Dermis blood vessel endothelial cell (primary cell): ENCODE data around the gene HES7. TPM values are rescaled to one million over a fixed set of nuclear protein-coding genes. Genes with fewer than 3 reads are reported as not detected.

ENCODE experiments used
- DNase-seq: peaks from one replicate; pipeline ENCODE4 v3.0.0; 2010
- total RNA-seq: library from RNA; depleted of rRNA; stranded (reverse); fragments of >200 nt; gene quantifications from 2 replicates; pipeline ENCODE4 v1.2.3, GENCODE V29; 2014

The HES7 gene
- total RNA-seq, 1 donor from 2014 or later = not detected

DNA sequence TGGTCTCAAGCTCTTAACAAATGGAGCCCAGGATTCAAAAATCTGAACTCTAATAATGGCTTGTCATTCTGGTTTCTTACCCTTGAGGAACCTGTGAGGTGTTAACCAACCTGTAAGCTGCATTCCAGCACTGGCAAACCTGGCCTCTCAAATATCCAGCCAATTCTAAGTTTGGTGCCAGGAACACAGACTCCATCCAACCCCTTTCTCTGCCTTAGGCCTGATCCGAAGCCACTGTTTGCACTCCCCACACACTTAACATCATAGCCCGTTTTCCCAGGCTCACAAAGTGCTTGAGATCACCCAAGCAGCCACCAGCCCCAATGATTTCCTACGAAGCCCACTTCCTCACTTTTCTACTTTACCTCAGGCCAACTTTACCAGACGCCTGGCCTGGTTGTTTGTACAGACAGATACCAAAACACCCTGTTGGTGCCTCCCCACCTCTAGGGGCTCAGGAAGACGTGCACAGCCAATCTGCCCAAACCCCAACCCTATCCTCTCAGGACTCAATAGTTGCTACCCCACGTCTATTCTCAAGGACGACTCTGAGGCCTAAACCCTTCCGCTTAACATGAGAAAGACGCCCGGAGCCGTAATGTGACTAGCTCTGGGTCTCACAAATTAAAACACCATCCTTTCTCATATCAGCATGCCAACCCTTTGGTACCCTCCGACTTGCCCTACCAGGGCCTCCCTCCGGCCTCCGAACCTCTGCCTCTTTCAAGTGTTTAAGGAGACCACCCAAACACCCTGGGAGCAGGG, 31.5 kb upstream of the HES7 start:
- DNase-seq = no peak

DNA sequence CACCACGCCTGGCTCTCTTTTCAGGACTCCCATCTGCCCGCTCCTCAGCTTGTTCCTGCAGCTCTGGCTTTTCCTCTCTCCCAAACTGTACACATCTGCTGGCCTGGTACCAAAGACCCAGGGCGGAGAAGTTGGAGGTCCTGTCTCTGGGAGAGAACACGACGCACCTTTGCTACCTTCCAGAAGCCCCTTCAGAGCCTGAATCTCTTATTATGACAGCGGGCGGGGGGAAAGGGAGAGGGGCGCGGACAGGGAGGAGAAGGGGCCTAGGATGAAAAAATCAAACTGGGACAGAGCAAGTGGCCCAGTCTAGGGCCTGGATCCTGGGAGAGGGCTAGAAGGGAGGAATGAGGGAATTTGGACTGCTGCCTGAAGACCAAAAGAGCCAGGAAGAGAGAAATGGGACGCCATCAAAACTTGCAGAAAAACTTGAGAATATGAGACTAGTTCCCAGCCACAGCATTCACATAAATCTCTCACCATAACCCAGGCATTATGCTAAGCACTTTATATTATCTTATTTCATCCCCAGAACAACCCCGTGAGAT, 30.8 kb upstream of the HES7 start:
- DNase-seq = no peak

DNA sequence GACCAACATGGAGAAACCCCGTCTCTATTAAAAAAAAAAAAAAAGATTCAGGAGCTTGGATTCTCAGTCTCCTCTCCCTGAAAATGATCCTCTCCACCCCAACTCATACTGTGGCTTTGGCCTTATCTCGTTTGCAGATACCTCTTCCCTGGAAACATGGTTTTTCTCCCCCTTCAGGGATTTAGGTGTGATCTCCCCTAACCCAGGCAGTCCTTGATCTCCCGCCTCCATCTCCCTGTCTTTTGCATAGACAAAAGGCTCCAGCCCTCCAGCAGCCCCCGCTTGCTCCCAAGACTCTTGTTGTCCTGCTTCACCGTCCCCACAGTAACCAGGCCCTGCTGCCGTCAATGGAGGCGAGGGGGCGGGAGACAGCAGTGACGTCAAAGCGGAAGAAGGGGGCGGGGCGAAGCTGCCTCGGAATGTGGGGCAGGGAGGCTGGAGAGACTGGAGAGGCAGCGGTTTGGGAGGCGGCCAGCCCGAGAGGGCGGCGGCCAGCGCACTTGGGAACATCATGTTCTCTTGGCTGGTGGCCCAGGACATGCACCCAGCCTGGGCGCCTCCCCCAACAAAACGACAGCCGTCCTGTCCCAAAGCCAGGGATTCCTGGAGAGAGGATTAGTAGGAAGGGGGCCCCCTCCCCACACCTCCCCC, 30.2 kb upstream of the HES7 start:
- peak; percentile 99 for DNase-seq

DNA sequence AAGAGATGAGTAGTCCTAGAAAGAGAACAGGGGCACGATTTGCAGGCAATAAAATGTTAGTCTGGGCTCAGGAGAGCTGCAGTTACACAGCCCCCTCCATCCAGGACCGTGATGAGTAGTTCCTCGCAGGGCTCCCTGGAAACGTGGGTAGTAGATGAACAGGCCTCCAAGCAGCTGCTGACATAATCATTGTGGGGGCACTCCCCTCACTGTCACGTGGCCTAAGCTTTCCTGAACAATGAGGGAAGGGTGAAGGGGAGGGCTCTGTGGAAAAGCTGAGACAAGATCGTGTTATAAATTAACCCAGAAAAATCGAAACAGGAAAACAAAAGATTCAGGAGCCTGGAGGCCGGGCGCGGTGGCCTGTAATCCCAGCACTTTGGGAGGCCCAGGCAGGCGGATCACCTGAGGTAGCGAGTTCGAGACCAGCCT, 29.6 kb upstream of the HES7 start:
- DNase-seq = peak; percentile 97

DNA sequence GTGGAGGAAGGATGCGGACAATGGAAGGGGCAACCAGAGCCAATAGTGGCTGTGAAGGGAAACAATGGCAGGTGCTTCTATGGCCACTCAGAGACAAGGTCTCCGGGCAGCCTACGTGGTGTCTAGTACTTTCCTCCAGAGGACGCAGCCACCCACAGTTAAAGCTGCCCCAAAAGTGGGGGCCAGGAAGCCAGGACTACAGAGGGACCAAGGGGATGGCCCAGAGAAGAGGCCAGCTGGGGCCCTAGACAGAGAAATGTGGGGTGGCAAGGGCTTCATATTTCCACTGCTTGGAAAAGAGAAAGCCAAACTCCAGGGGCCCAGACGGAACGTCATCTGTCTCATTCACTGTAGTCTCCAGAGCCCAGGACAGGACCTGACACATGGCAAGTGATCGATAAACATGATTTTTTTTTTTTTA, 29.1 kb upstream of the HES7 start:
- DNase-seq = no peak

DNA sequence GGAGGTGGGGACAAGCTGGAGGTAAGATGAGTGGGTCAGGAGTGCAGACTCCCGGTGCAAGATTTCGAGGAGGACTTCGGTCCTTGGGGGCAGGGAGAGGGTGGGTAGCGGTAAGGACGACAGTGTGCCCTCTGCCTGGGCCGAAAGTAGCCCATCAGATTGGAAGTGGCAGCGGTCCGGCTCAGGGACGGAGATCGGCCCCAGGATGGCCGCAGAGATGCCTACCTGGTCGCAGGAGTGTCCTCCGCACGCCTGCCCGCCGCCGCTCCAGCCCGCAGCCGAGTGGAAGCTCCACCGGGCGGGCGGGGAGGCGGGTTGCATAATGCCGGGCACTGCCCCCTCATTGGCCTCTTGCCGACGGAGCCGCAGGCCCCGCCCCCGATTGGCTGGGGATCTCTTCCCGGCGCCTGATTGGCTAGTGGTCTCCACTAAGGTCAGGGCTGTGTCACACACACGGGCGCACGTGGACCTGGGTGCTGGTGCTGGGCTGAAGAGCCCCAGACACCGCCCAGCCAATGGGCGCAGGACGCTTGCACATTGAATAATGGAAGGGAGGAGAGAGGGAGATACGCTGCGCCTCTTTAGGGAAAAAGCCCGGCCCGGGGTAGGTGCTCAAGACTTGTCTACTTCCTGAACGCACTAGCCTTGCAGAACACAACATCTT, 28.3 kb upstream of the HES7 start, which contains the start of gene PER1:
PER1 (minus strand) TSS at position 293 of the 664 bp plus-strand sequence. CDS start 1,698 bp downstream, outside the sequence.
- peak; percentile 95 for DNase-seq

DNA sequence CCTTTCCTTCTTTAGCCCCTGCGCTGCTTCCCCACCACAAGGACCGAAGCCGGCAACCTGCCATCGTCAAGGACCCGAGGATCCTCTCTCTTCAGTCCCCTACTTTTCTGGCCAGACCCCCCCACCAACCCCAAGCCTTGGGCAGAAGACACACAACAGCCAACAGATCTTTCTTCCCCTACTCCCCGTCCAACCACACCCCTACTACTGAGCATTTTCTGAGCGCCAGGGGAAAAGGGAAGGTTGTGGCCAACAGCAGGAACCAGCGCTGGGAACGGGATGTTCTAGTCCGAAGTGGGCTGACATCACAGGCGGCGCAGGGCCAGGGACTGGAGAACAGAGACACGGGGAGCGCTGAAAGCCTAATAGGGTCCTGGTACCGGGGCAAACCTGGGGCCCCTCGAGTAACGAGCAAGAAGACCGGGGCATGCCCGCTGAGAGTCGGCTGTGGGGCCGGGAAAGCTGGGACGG, 27.8 kb upstream of the HES7 start:
- DNase-seq = peak; percentile 74

DNA sequence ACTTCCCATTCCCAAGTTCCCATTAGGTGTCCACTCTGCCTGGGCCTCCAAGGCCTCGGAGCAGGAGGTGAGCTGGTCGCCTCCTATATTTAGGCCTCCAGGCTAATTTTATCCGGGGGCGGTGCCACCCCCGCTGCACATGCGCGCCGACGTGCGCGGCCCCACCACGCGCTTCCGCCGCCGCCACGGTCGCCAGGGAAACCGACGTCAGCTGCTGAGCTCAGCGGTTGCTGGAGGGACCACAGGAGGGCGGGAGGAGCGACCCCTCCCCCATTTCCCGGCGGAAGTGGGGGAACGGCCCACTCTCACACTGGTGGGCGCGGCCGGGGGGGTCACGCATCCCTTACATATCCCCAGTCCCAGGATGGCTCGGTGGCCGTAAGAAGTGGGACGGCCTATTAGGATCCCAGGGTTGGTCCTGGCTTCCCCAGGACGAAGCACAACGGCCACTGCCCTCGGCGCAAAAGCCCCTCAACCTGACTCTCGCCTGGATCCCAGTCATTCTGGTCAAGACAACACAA, 27.3 kb upstream of the HES7 start:
- DNase-seq = peak; percentile 95

DNA sequence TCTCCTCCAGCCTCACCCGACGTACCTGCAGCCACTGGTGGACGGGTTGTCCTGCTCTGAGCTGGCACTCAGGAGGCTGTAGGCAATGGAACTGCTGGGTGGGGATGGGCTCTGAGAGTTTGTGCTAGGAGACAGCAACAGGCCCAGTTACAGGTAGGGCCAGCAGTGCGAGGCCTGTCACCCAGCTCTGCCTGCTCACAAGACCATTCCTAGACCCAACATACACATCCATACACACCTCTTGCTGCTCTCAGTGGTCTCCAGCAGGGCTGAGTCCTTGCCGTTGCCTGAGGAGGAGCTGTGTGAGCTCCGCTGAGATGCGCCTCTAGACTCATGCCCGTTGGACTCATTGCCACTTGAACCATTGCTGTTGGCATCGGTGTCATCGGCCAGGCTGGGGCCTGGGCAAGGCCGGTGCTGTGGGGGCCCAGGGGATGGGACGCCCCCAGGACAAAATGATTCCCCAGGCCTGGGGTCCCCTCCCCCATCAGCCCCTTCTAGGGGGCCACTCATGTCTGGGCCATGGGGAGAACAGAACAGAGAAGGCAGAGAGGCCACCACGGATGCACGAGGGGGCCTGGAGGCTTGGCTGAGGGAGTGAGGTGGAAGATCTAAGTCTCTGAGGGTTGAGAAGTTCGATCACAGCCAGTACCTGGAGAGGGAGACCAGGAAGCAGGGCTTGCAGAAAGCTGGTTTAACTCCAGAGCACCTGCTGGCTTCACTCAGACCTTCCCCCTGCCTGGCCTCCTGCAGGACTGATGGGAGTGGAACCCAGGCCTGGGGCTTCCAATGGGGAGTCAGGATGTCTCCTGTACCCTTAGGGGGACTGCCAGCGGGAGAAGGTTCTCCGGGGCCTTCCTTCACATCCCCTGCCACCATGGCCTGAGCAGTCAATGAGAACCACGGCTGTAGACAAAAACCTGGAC, 26.6 kb upstream of the HES7 start:
- no peak for DNase-seq

DNA sequence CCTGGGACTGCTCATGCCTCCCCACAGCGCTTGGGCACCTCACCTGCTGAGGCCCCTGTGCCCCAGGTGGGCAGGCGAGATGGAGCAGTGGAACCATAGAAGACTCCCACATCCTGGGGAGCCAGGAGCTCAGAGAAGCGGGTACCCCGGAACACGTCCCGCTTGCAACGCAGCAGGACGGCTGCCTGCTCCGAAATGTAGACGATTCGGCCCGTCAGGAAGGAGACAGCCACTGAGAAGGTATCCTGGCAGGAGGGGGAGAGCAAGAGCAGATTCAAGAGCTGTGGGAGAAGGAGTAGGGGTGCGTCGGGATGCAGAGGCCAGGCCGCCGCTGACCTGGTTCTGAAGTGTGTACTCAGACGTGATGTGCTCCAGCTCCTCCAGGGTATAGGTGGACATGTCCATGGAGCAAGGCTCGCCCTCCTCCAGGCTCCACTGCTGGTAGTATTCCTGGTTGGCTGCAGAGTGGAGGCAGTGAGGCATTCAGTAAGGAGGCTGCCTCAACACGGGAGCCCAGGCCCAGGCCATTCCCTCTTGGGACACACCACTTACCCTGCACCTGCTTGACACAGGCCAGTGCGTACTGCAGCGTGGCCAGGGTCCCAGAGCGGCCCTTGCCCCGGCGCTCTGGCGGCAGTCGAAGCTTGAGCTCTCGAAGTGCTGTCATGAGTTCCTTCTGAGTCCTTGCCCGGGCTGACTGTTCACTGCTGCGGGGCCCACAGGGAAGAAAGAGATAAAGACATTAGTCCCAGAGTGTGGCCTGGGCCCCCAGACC, 25.7 kb upstream of the HES7 start:
- DNase-seq = no peak

DNA sequence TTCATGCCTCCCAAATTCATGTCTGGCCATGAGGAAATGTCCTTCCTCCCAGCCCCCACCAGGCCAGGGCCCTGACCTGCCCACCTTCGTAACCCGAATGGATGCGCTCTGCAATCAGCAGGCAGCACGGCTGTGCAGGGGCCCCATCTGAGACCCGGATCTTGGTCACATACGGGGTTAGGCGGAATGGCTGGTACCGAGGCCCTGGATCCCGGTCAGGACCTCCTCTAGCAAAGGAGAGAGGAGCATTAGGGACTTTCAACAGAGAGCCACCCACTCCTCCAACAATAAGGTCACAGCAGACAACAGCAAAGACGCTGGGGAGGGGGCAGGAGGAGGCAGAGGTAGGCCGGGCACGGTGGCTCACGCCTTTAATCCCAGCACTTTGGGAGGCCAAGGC, 24.7 kb upstream of the HES7 start:
- DNase-seq = no peak

DNA sequence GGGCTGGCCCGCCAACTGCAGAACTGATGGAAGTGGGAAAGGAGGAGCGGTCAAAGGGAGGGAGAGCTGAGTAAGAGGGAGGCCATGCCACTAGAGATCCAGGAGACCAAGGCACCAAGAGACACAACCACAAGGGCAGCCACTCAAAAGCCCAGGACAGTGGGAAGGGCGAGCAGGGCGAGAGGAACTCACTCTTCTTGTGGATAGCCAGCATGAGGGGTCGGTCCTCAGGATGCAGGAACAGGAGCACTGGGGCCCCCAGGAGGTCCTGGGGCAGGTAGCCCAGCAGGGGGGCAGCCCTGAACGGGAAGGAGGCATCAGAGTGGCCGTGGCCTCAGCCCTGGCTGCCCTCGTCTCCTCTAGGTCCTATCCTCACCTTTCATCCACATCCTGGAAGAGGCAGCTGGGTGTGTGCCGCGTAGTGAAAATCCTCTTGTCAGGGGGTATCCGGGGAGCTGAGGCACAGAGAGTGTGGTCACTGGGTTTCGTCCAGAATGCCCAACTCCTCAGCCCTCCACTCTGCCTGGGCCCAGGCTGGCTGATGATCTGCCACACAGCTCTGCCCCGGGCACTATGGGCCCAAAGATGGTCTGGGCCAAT, 24.0 kb upstream of the HES7 start:
- DNase-seq = no peak

DNA sequence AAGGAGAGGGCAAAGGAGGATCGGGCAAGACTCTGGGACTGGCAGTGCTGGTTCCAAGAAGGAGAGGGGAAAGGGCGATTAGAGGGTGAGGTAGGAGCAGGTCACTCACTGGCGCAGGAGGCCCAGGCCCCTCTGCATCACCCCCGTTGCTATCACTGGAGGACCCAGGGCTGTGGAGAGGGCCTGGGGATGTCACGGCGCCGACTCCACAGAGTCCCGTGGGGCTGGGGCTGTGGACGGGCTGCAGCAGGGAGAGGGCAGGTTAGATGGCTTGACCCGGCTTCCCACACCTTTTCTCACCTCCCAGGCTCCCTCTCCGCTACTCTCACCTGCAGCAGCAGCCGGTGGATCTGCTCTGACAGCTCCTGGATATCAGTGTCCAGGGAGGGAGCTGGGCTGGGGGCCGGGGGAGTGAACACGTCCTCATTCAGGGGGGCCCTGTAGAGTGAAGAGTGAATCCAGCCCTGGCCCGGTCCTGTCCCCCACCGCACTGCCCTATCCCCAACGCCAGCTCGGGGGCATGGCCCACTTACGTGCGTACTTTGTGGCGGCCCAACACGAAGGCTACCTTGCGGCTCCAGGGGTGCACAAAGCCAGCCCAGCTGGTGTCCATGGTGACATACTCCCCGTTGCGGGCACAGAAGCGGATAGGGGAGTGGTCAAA, 23.4 kb upstream of the HES7 start:
- no peak for DNase-seq

DNA sequence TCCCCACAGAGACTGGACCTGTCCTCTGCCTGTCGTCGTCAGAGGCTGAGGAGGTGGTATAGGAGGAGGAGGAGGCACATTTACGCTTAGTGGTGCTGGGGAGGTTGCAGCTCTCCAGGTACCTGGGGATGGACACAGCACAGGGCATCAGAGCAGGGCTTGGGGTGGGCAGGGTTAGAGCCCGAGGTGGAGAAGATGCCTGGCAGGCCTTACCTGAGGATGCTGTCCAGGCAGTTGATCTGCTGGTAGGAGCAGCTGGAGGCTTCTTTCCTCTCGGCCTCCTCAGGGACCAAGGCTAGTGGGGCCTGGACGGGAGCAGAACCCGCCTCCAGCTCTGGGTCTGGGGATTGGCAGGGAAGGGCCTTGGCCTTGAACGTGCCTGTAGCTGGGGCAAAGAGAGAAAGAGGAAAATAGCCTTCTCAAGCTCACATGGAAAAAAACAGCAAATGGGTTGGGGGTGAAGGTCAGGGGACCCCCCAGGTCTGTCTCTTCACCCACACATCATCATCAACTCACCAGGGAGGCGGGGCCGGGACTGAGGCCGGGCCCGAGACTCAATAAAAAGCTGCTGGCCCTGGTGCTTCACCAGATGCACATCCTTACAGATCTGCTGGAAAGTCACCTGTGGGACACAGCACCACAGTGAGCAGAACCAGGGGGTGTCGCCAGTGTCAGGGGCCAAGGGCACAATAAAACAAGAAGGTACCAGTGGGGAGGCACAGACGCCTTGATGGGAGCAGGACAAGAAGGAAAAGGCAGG, 22.7 kb upstream of the HES7 start:
- no peak for DNase-seq

DNA sequence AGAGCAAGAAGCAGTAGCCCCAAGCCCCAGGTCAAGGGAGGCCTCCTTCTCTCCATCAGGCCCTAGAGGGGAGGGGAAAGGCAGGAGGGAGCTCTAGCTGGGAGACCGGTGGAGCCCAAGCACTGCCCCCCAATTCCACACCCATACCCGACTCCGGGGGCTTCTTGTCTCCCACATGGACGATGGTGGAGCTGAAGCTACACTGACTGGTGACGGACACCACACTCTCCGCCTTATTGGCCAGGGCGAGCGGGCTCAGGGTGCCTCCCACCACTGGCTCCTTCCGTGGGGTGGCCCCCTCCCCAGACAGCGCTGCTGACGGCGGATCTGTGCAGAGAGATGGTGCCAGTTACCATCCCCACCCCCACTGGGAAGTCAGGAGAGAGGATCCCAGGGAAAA, 21.9 kb upstream of the HES7 start:
- no peak for DNase-seq

DNA sequence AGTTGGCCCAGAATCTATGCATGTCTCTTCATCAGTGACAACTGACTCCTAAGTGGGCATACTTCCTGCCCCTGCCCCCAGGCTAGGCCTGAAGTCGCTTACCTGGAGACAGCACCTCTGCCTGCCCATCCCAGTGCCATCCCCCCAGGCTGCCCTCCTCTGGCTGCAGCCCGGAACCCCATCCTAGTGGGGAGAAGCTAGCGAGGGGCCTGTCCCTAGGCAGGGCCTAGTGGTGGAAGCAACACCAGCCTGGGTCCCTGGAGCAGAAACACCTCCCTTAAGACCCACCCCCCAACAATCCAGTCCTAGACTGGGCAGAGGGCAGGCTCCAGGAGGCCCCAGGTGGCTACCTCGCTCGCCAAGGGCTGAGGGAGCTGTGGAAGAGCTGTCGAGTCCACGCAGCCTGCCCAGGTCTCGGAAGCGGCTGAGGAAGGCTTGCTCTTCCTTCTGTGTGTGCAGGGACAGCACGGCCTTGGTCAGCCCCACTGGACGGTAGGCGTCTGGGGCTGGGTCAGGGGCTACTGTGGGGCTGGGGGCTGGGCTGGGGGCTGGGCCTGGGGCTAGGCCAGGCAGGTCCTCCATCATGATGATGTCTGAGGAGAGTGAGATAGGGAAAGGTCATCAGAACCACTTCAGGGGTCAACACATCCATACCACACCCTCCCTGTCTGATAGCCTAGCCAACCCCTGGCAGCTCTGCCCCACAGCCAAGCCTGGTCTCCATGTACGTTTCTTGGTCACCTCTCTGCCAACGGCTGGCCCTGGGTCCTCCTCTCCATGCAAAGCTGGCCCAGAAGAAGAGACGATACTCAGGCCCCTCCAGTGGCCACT, 20.7 kb upstream of the HES7 start:
- DNase-seq = no peak

DNA sequence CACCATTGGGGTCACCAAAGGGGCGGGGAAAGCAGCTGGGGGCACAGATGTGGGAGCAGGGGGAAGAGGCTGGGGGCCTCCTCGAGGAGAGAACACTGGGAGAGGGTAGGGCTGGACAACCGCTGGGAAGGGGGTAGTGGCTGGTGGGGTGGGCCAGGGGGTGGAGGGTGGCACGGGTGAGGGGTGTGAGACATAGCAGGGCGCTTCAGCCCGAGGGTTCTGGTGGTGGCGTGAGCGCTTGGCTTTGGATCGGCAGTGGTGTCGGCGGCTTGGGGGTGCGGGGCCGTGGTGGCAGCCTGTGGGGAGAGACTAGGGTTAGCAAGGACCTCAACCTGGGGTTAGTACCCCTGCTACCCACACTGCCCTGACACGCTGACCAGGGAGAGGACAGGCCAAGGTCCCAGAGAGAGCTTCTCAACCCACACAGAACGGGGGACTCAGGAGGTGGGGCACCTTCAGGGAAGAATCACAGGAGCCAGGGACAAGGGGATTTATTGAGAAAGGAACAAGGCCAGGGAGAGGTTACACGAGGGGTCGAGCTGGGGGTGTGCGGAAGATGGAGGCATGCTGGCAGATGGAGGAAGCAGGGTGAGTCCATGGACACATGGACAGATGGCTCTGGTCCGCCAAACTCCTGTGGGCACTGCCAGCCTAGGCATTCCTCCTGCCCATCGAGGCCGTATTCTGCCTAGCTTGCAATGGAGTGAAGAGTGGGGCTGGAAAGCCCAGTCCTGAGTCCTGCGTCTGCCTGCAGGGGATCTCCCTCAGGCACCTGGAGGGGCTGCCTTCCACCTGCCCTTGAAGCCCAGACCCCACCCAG, 19.9 kb upstream of the HES7 start:
- no peak for DNase-seq
